Measurements from ENCODE around the gene IL17B.

IL17B gene

GRCh38 chr5:149419859-149420544 is 40.9 kb upstream of the IL17B start:
- no peak for DNase-seq (ENCODE audit: extremely low spot score)
- CTCF ChIA-PET: interaction anchor here (0.9 to 2.8 kb wide), 6 partner anchors 12 to 199 kb away, joined by 3 to 8 read pairs (median 4); no protein-coding TSS in a partner anchor
- POLR2A ChIA-PET: no interaction called here
- no peak for TF ChIP-seq CTCF (IDR thresholded peaks at IDR 0.05; ENCODE audit: control extremely low read depth, extremely low read depth, low read depth, missing control alignments)

- no peak for DNase-seq (ENCODE audit: extremely low spot score)
- ChIA-PET POLR2A (no interaction called here), CTCF (interaction anchor here (0.9 to 1.6 kb wide), 5 partner anchors 15 to 199 kb away, joined by 3 to 4 read pairs (median 4); no protein-coding TSS in a partner anchor)
- TF ChIP-seq CTCF (IDR thresholded peaks at IDR 0.05; ENCODE audit: control extremely low read depth, extremely low read depth, low read depth, missing control alignments): no peak
These were observed 40.4 kb upstream of the IL17B start for GRCh38 chr5:149419532-149419858.

GRCh38 chr5:149418910-149419531 is 39.9 kb upstream of the IL17B start:
- TF ChIP-seq CTCF (IDR thresholded peaks at IDR 0.05; ENCODE audit: control extremely low read depth, extremely low read depth, low read depth, missing control alignments): no peak
- no peak for DNase-seq (ENCODE audit: extremely low spot score)
- POLR2A ChIA-PET: no interaction called here
- CTCF ChIA-PET: interaction anchor here (0.9 to 1.6 kb wide), 5 partner anchors 15 to 200 kb away, joined by 3 to 4 read pairs (median 4); no protein-coding TSS in a partner anchor

GRCh38 chr5:149417711-149418368 is 38.7 kb upstream of the IL17B start:
- no peak for TF ChIP-seq CTCF (IDR thresholded peaks at IDR 0.05; ENCODE audit: control extremely low read depth, extremely low read depth, low read depth, missing control alignments)
- POLR2A ChIA-PET: no interaction called here
- CTCF ChIA-PET: interaction anchor here (1.6 to 2.2 kb wide), 4 partner anchors 16 to 145 kb away, joined by 3 to 8 read pairs (median 4); no protein-coding TSS in a partner anchor
- no peak for DNase-seq (ENCODE audit: extremely low spot score)

GRCh38 chr5:149416987-149417710 is 38.1 kb upstream of the IL17B start:
- no peak for DNase-seq (ENCODE audit: extremely low spot score)
- ChIA-PET CTCF (interaction anchor here (0.9 to 2.2 kb wide), 7 partner anchors 10 to 146 kb away, joined by 3 to 8 read pairs (median 3); no protein-coding TSS in a partner anchor), POLR2A (no interaction called here)
- TF ChIP-seq CTCF (IDR thresholded peaks at IDR 0.05; ENCODE audit: control extremely low read depth, extremely low read depth, low read depth, missing control alignments): no peak

All from GM10248 (cell line).